Gastrocnemius medialis (tissue), 4 donors: Measurements from ENCODE around the gene C7orf25.

Experiments used
- POLR2A ChIP-seq, 2 donors: fragments of 450-650 bp; IDR thresholded peaks; one replicate each; pipeline ENCODE4 v1.6.1; 2017; ENCODE audit warnings: antibody characterized with exemption in 2 of 2, mild to moderate bottlenecking in 2 of 2, moderate library complexity in 2 of 2
- TF ChIP-seq, protein P1 (sequence below), 5 experiments: fragments of 450-650 bp in 3 of 5; fragments of 200-600 bp in 2 of 5; sonication (generic) in 2 of 5; IDR thresholded peaks in 4 of 5; conservative IDR thresholded peaks in 1 of 5; 1 replicate in 4 of 5; 2 replicates in 1 of 5; pipeline ENCODE4 v1.5.1; 2016 to 2019; ENCODE audit warnings: antibody characterized with exemption in 5 of 5, mild to moderate bottlenecking in 3 of 5, moderate library complexity in 3 of 5

- TF ChIP-seq, protein P1, sequence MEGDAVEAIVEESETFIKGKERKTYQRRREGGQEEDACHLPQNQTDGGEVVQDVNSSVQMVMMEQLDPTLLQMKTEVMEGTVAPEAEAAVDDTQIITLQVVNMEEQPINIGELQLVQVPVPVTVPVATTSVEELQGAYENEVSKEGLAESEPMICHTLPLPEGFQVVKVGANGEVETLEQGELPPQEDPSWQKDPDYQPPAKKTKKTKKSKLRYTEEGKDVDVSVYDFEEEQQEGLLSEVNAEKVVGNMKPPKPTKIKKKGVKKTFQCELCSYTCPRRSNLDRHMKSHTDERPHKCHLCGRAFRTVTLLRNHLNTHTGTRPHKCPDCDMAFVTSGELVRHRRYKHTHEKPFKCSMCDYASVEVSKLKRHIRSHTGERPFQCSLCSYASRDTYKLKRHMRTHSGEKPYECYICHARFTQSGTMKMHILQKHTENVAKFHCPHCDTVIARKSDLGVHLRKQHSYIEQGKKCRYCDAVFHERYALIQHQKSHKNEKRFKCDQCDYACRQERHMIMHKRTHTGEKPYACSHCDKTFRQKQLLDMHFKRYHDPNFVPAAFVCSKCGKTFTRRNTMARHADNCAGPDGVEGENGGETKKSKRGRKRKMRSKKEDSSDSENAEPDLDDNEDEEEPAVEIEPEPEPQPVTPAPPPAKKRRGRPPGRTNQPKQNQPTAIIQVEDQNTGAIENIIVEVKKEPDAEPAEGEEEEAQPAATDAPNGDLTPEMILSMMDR (IDR thresholded peaks at IDR 0.05 in 4 of 5, conservative IDR thresholded peaks at IDR 0.05 in 1 of 5), result no peak
- TF ChIP-seq POLR2A (IDR thresholded peaks at IDR 0.05), result no peak
These were observed 19.0 kb upstream of the C7orf25 start for GRCh38 chr7:42930889-42931288.
